Activated B cell treated with CpG ODN at 0.5 μM for 24 hours (primary cell): ENCODE results near the gene OGFRL1. TPM values are rescaled to one million over a fixed set of nuclear protein-coding genes. Genes with fewer than 3 reads are reported as not detected.

Source experiments
- ATAC-seq: fragments of 200-7000 bp; cut with Tn5 transposase; one replicate; pipeline ENCODE4 v1.10.0; 2021; ENCODE audit warnings: low read depth, mild to moderate bottlenecking, moderate library complexity
- CTCF ChIA-PET: fragments of 350-600 bp; sonication (Branson Sonifier 250); formaldehyde crosslinking; loops from one replicate; lab custom pipeline; 2021; ENCODE audit warnings: antibody characterized with exemption; lab: Charles Lee
- POLR2A ChIA-PET: fragments of 350-600 bp; sonication (Branson Sonifier 250); formaldehyde crosslinking; loops from one replicate; lab custom pipeline; 2021; ENCODE audit warnings: antibody characterized with exemption; lab: Charles Lee
- DNase-seq: peaks from one replicate; pipeline ENCODE4 v3.0.0; 2022
- H3K27ac Mint-ChIP-seq: one replicate; pipeline ENCODE4 v1.8.0; 2020; ENCODE audit warnings: mixed read lengths
- H3K27me3 Mint-ChIP-seq: one replicate; pipeline ENCODE4 v1.8.0; 2021; ENCODE audit warnings: mixed read lengths
- H3K36me3 Mint-ChIP-seq: one replicate; pipeline ENCODE4 v1.8.0; 2021; ENCODE audit warnings: low read depth, mixed read lengths
- H3K4me1 Mint-ChIP-seq: one replicate; pipeline ENCODE4 v1.8.0; 2021; ENCODE audit warnings: mixed read lengths
- H3K4me3 Mint-ChIP-seq: one replicate; pipeline ENCODE4 v1.8.0; 2020; ENCODE audit warnings: mild to moderate bottlenecking, mixed read lengths
- H3K9me3 Mint-ChIP-seq: one replicate; pipeline ENCODE4 v1.8.0; 2020; ENCODE audit warnings: mixed read lengths
- CTCF ChIP-seq: fragments of 200-600 bp; IDR thresholded peaks from one replicate; pipeline ENCODE4 v1.8.0; 2022; ENCODE audit warnings: antibody characterized with exemption, mild to moderate bottlenecking
- intact Hi-C: fragments of 100-400 bp; cut with micrococcal nuclease; formaldehyde crosslinking; loops from one replicate; pipeline ENCODE4 v1.15.1; 2024
- total RNA-seq: library from RNA; stranded (reverse); gene quantifications from 2 replicates; pipeline ENCODE4 v1.2.3, GENCODE V29; 2022

OGFRL1 gene
- total RNA-seq, 1 donor from 2014 or later = 18.4 TPM

GRCh38 chr6:71289802-71290175, 1.2 kb downstream of the OGFRL1 start:
- Mint-ChIP-seq H3K27ac (peak overlapping the region; percentile 82), H3K9me3 (no peaks in the 10 kb centered on the region), H3K4me1 (peaks cover 48% of the 10 kb centered on the region), H3K27me3 (no peaks in the 10 kb centered on the region), H3K36me3 (peaks cover 23% of the 10 kb centered on the region), H3K4me3 (peak overlapping the region; percentile 85)
- DNase-seq = no peak
- ChIA-PET CTCF (interaction anchor here (3.6 kb wide), 1 partner anchor 99 kb away, joined by 30 read pairs; no protein-coding TSS in a partner anchor), POLR2A (interaction anchor here (0.6 to 4.1 kb wide), 4 partner anchors 10 to 39 kb away, joined by 3 to 67 read pairs (median 18); no protein-coding TSS in a partner anchor)
- ATAC-seq = no peak
- no peak for TF ChIP-seq CTCF
- intact Hi-C loops = loop anchor here (2.0 to 5.0 kb wide), 4 partner anchors 21 to 1422 kb away; partner anchors contain the start of gene COL19A1

GRCh38 chr6:71290611-71291010, 2.0 kb downstream of the OGFRL1 start:
- TF ChIP-seq CTCF = no peak
- H3K27me3 Mint-ChIP-seq = no peaks in the 10 kb centered on the region
- peaks cover 48% of the 10 kb centered on the region for H3K4me1 Mint-ChIP-seq
- peaks cover 31% of the 10 kb centered on the region for H3K36me3 Mint-ChIP-seq
- H3K27ac Mint-ChIP-seq = peak overlapping the region; percentile 62
- ATAC-seq (no peak), DNase-seq (no peak)
- peak overlapping the region; percentile 85 for H3K4me3 Mint-ChIP-seq
- intact Hi-C loops = no loop called here
- H3K9me3 Mint-ChIP-seq = no peaks in the 10 kb centered on the region
- POLR2A ChIA-PET = interaction anchor here (4.0 kb wide), 1 partner anchor 9 kb away, joined by 21 read pairs; no protein-coding TSS in a partner anchor
- CTCF ChIA-PET = no interaction called here

GRCh38 chr6:71292001-71292400, 3.4 kb downstream of the OGFRL1 start:
- POLR2A ChIA-PET = no interaction called here
- Mint-ChIP-seq H3K36me3 (peaks cover 43% of the 10 kb centered on the region), H3K27me3 (no peaks in the 10 kb centered on the region), H3K9me3 (no peaks in the 10 kb centered on the region), H3K4me3 (peak overlapping the region; percentile 1), H3K4me1 (peaks cover 43% of the 10 kb centered on the region), H3K27ac (no peak overlapping the region)
- ATAC-seq (no peak), DNase-seq (no peak)
- intact Hi-C loops = no loop called here
- CTCF ChIA-PET = no interaction called here
- TF ChIP-seq CTCF = no peak

- ATAC-seq (no peak), DNase-seq (no peak)
- ChIA-PET POLR2A (no interaction called here), CTCF (no interaction called here)
- Mint-ChIP-seq H3K9me3 (no peaks in the 10 kb centered on the region), H3K27ac (no peak overlapping the region), H3K27me3 (no peaks in the 10 kb centered on the region), H3K4me1 (peaks cover 32% of the 10 kb centered on the region), H3K4me3 (no peak overlapping the region), H3K36me3 (peaks cover 52% of the 10 kb centered on the region)
- TF ChIP-seq CTCF = no peak
- intact Hi-C loops = no loop called here
Measured at GRCh38 chr6:71294121-71294523, 5.5 kb downstream of the OGFRL1 start.

GRCh38 chr6:71298459-71298858, 9.8 kb downstream of the OGFRL1 start:
- intact Hi-C loops = no loop called here
- TF ChIP-seq CTCF = no peak
- ATAC-seq = no peak
- Mint-ChIP-seq H3K27me3 (no peaks in the 10 kb centered on the region), H3K27ac (no peak overlapping the region), H3K9me3 (no peaks in the 10 kb centered on the region), H3K36me3 (peaks cover 68% of the 10 kb centered on the region), H3K4me3 (no peak overlapping the region), H3K4me1 (no peaks in the 10 kb centered on the region)
- DNase-seq = no peak
- ChIA-PET POLR2A (interaction anchor here (3.8 kb wide), 1 partner anchor 10 kb away, joined by 21 read pairs; the partner anchor contains the start of gene OGFRL1), CTCF (no interaction called here)
